NB4 (cell line): ENCODE data around the gene SNRK.

ENCODE experiments used
- DNase-seq: peaks from one replicate; pipeline ENCODE4 v3.0.0; 2010; ENCODE audit warnings: low read depth
- H3K4me3 ChIP-seq: one replicate; pipeline ENCODE4 v1.5.1; 2011; ENCODE audit warnings: mild to moderate bottlenecking, low read depth, low read length, moderate library complexity
- CTCF ChIP-seq: IDR thresholded peaks from one replicate; pipeline ENCODE4 v1.5.1; 2012; ENCODE audit warnings: low read depth, low read length
- MAX ChIP-seq: IDR thresholded peaks from 2 replicates; pipeline ENCODE4 v1.6.1; 2011; ENCODE audit warnings: low read depth, low read length
- MYC ChIP-seq: IDR thresholded peaks from 2 replicates; pipeline ENCODE4 v1.6.1; 2011; ENCODE audit warnings: low read depth, low read length
- POLR2A ChIP-seq: IDR thresholded peaks from 2 replicates; pipeline ENCODE4 v1.6.1; 2011; ENCODE audit warnings: mild to moderate bottlenecking; ENCODE audit not compliant: insufficient read length; ENCODE audit errors: extremely low read depth

Gene SNRK

GRCh38 chr3:43347774-43348173 lies 61.4 kb downstream of the SNRK start:
- no peak for TF ChIP-seq MYC
- TF ChIP-seq POLR2A: no peak
- no peak for TF ChIP-seq MAX
- TF ChIP-seq CTCF: no peak
- no peak overlapping the region for H3K4me3 ChIP-seq

GRCh38 chr3:43348350-43348749 lies 62.0 kb downstream of the SNRK start:
- H3K4me3 ChIP-seq: no peak overlapping the region
- no peak for DNase-seq
- no peak for TF ChIP-seq CTCF
- no peak for TF ChIP-seq MAX

More at GRCh38 chr3:43347774-43348173, 61.4 kb downstream of the SNRK start:
- no peak for DNase-seq

GRCh38 chr3:43348852-43349574 lies 62.7 kb downstream of the SNRK start:
- DNase-seq: no peak
- TF ChIP-seq CTCF: no peak
- no peak for TF ChIP-seq POLR2A
- no peak for TF ChIP-seq MYC
- no peak for TF ChIP-seq MAX
- no peak overlapping the region for H3K4me3 ChIP-seq

- no peak for DNase-seq
- TF ChIP-seq CTCF: no peak
- TF ChIP-seq MAX: no peak
- no peak for TF ChIP-seq POLR2A
- TF ChIP-seq MYC: no peak
- no peak overlapping the region for H3K4me3 ChIP-seq
Measured at GRCh38 chr3:43349716-43350115, 63.4 kb downstream of the SNRK start.

GRCh38 chr3:43353393-43353792 lies 67.1 kb downstream of the SNRK start:
- no peak for DNase-seq
- no peak for TF ChIP-seq CTCF
- TF ChIP-seq MYC: no peak
- TF ChIP-seq POLR2A: no peak
- no peak for TF ChIP-seq MAX

More at GRCh38 chr3:43353393-43353792, 67.1 kb downstream of the SNRK start:
- H3K4me3 ChIP-seq: no peak overlapping the region
